Measurements from ENCODE around the gene RNF145. TPM values are rescaled to one million over a fixed set of nuclear protein-coding genes. Genes with fewer than 3 reads are reported as not detected.

RNF145 gene
- total and polyA plus RNA-seq, 2 of the 13 experiments (the other 11 are each of a cell fraction or from before 2014, with no cell fraction given), result 24.6 TPM

DNA sequence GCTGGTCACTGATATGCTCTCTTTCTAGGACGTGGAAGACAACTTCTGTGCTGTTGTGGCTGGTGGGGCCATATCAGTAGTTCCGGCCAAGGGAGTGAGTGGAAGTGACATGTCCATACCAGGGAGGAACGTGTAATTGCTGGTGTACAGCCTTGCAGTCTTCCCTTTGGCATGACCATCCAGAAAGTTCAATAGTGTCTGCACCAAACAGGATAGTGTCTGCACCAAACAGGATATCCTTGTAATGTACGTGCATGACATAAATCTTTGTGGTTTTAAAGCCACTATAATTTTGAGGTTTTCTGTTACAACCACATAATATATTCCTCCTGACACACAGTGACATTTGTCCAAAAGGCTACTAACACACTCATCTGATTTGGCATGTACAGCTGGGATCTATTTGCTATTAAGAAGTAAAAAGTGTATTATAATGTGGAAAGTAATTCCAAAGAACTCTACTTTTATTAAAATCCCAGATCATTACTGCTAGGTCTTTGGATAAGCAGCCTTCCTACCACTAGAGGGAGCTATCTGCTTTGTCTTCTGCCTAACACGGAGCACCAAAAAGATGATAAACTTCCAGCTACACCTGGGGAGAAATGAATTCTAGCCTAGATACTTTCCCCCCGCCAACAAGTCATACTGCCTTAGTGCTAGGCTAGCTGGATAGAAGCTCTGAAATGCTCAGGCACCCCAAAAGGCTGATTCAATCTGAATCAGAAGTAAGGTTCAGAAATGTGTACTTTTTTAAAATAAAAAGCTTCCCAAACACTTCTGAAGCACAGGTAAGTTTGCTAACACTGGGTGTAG, 52.7 kb downstream of the RNF145 start:
- in situ Hi-C loops (cut with HindIII; ENCODE audit: extremely low pct_ligation_motif_present, low pct_unique_long_range_greater_than_20kb) (loop anchor here (5.0 kb wide), 1 partner anchor 161 kb away; no protein-coding TSS in a partner anchor), intact Hi-C loops (cut with micrococcal nuclease; ENCODE audit: unreplicated experiment) (loop anchor here (1.0 to 5.0 kb wide), 5 partner anchors 52 to 831 kb away; partner anchors contain the start of genes RNF145 and UBLCP1)
- H3K27me3 ChIP-seq (ENCODE audit: control insufficient read depth in 1 of 2, insufficient read depth in 2 of 2, low read length in 2 of 2), result no peaks in the 10 kb centered on the region; a peak in 1 of 5 replicates
- no peak overlapping the region for H3K9ac ChIP-seq (ENCODE audit: insufficient read depth, low read depth, low read length)
- H3K79me2 ChIP-seq (ENCODE audit: insufficient read depth, low read length), result no peaks in the 10 kb centered on the region
- peaks cover 5 to 34% of the 10 kb centered on the region in 2 experiments for H3K36me3 ChIP-seq (replicated peaks in 1 of 2; ENCODE audit: control insufficient read depth in 1 of 2, insufficient read depth in 2 of 2, low read length in 2 of 2)
- no peak overlapping the region for H3K4me2 ChIP-seq (ENCODE audit: low read depth, low read length)
- 61% methylated on average over 6 of the region's 6 CpGs for WGBS (ENCODE audit: low lambda C conversion rate)
- H3K4me1 ChIP-seq (ENCODE audit: insufficient read depth, low read length), result no peaks in the 10 kb centered on the region
- H4K20me1 ChIP-seq (ENCODE audit: insufficient read depth, low read length), result 0 out of 2 replicates have a peak, but pooled peaks cover 5% of the 10 kb centered on the region
- no peaks in the 10 kb centered on the region for H3K9me3 ChIP-seq (ENCODE audit: low read length)
- FAIRE-seq, result peak; percentile 60
- H2AFZ ChIP-seq (ENCODE audit: low read length), result no peak overlapping the region
- DNase-seq (ENCODE audit: low spot score), result peak; percentile 64
- ATAC-seq, result peak; percentile 91
- H3K27ac ChIP-seq (ENCODE audit: extremely low read length, insufficient read depth, low read length), result no peak overlapping the region
- BruUV-seq (replicated peaks), result no TSS peak
- ChIA-PET POLR2A (interaction anchor here (0.9 to 1.0 kb wide), 2 partner anchors 52 to 160 kb away, joined by 3 to 7 read pairs; no protein-coding TSS in a partner anchor), CTCF (ENCODE audit: low intra/inter-chr PET ratio, low total read pairs) (interaction anchor here (2.1 kb wide), 1 partner anchor 160 kb away, joined by 27 read pairs; no protein-coding TSS in a partner anchor)
- H3K4me3 ChIP-seq (replicated peaks in 1 of 3; ENCODE audit: insufficient read depth in 1 of 3, low read depth in 2 of 3, low read length in 3 of 3), result no peak overlapping the region
- TF ChIP-seq TP53 (CRISPR knock-in tag; conservative IDR thresholded peaks at IDR 0.05) (no peak), GTF3A (CRISPR knock-in tag; conservative IDR thresholded peaks at IDR 0.05) (no peak), STAG1 (CRISPR knock-in tag; IDR thresholded peaks at IDR 0.05) (peak; percentile 85), ZNF614 (CRISPR knock-in tag; IDR thresholded peaks at IDR 0.05; ENCODE audit: borderline replicate concordance) (no peak), SMC3 (IDR thresholded peaks at IDR 0.05; ENCODE audit: low read length) (peak; percentile 77), TEAD3 (CRISPR knock-in tag; optimal IDR thresholded peaks at IDR 0.05; ENCODE audit: borderline replicate concordance) (peak; percentile 24), ZC3H4 (CRISPR knock-in tag; IDR thresholded peaks at IDR 0.05; ENCODE audit: borderline replicate concordance) (no peak), HCFC1 (IDR thresholded peaks at IDR 0.05; ENCODE audit: low read depth, low read length) (no peak), RAD21 (CRISPR knock-in tag; IDR thresholded peaks at IDR 0.05) (peak; percentile 70), ZNF124 (CRISPR knock-in tag; IDR thresholded peaks at IDR 0.05) (no peak), KLF6 (CRISPR knock-in tag; IDR thresholded peaks at IDR 0.05) (no peak), ZBTB42 (CRISPR knock-in tag; IDR thresholded peaks at IDR 0.05) (no peak), ATM (IDR thresholded peaks at IDR 0.05; ENCODE audit: borderline replicate concordance) (no peak), RCOR2 (CRISPR knock-in tag; IDR thresholded peaks at IDR 0.05) (no peak), ZNF879 (CRISPR knock-in tag; IDR thresholded peaks at IDR 0.05) (no peak)
- TF ChIP-seq, protein P1, sequence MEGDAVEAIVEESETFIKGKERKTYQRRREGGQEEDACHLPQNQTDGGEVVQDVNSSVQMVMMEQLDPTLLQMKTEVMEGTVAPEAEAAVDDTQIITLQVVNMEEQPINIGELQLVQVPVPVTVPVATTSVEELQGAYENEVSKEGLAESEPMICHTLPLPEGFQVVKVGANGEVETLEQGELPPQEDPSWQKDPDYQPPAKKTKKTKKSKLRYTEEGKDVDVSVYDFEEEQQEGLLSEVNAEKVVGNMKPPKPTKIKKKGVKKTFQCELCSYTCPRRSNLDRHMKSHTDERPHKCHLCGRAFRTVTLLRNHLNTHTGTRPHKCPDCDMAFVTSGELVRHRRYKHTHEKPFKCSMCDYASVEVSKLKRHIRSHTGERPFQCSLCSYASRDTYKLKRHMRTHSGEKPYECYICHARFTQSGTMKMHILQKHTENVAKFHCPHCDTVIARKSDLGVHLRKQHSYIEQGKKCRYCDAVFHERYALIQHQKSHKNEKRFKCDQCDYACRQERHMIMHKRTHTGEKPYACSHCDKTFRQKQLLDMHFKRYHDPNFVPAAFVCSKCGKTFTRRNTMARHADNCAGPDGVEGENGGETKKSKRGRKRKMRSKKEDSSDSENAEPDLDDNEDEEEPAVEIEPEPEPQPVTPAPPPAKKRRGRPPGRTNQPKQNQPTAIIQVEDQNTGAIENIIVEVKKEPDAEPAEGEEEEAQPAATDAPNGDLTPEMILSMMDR (CRISPR knock-in tag; IDR thresholded peaks at IDR 0.05), result peak; percentile 81
- TF ChIP-seq, protein P2, sequence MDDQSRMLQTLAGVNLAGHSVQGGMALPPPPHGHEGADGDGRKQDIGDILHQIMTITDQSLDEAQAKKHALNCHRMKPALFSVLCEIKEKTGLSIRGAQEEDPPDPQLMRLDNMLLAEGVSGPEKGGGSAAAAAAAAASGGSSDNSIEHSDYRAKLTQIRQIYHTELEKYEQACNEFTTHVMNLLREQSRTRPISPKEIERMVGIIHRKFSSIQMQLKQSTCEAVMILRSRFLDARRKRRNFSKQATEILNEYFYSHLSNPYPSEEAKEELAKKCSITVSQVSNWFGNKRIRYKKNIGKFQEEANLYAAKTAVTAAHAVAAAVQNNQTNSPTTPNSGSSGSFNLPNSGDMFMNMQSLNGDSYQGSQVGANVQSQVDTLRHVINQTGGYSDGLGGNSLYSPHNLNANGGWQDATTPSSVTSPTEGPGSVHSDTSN (CRISPR knock-in tag; IDR thresholded peaks at IDR 0.05; ENCODE audit: borderline replicate concordance), result no peak
- TF ChIP-seq, protein P3, sequence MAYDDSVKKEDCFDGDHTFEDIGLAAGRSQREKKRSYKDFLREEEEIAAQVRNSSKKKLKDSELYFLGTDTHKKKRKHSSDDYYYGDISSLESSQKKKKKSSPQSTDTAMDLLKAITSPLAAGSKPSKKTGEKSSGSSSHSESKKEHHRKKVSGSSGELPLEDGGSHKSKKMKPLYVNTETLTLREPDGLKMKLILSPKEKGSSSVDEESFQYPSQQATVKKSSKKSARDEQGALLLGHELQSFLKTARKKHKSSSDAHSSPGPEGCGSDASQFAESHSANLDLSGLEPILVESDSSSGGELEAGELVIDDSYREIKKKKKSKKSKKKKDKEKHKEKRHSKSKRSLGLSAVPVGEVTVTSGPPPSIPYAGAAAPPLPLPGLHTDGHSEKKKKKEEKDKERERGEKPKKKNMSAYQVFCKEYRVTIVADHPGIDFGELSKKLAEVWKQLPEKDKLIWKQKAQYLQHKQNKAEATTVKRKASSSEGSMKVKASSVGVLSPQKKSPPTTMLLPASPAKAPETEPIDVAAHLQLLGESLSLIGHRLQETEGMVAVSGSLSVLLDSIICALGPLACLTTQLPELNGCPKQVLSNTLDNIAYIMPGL (CRISPR knock-in tag; IDR thresholded peaks at IDR 0.05; ENCODE audit: borderline replicate concordance in 1 of 2, low read depth in 1 of 2), result 0 out of 4 replicates have a peak, but pooled peaks of 1 of the 2 experiments have one; percentile 28
- TF ChIP-seq, protein P4, sequence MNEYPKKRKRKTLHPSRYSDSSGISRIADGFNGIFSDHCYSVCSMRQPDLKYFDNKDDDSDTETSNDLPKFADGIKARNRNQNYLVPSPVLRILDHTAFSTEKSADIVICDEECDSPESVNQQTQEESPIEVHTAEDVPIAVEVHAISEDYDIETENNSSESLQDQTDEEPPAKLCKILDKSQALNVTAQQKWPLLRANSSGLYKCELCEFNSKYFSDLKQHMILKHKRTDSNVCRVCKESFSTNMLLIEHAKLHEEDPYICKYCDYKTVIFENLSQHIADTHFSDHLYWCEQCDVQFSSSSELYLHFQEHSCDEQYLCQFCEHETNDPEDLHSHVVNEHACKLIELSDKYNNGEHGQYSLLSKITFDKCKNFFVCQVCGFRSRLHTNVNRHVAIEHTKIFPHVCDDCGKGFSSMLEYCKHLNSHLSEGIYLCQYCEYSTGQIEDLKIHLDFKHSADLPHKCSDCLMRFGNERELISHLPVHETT (CRISPR knock-in tag; conservative IDR thresholded peaks at IDR 0.05), result no peak

All from HepG2 (cell line).